Jurkat, Clone E6-1 (cell line): ENCODE measurements around the gene PRR36.
"Not testable (repeated sequence)": the region's sequence is repeated elsewhere in the genome, so short reads cannot be mapped to it uniquely, and the experiment has no call there.

Experiments used
- DNase-seq: peaks from one replicate; pipeline ENCODE4 v3.0.0-alpha.2; 2011; ENCODE audit warnings: low read depth, low spot score
- H3K4me3 ChIP-seq: 2 replicates; pipeline ENCODE4 v1.5.1; 2011; ENCODE audit warnings: mild to moderate bottlenecking, low read length, control low read depth, moderate library complexity

Gene PRR36

GRCh38 chr19:7863971-7864689 is 10.1 kb downstream of the PRR36 start:
- H3K4me3 ChIP-seq, result no peak overlapping the region
- DNase-seq, result no peak

- no peak overlapping the region for H3K4me3 ChIP-seq
- DNase-seq, result no peak
These were observed 10.8 kb downstream of the PRR36 start for GRCh38 chr19:7863157-7863970.

GRCh38 chr19:7862413-7862951 is 11.7 kb downstream of the PRR36 start:
- no peak overlapping the region for H3K4me3 ChIP-seq
- peak; percentile 57 for DNase-seq

DNA sequence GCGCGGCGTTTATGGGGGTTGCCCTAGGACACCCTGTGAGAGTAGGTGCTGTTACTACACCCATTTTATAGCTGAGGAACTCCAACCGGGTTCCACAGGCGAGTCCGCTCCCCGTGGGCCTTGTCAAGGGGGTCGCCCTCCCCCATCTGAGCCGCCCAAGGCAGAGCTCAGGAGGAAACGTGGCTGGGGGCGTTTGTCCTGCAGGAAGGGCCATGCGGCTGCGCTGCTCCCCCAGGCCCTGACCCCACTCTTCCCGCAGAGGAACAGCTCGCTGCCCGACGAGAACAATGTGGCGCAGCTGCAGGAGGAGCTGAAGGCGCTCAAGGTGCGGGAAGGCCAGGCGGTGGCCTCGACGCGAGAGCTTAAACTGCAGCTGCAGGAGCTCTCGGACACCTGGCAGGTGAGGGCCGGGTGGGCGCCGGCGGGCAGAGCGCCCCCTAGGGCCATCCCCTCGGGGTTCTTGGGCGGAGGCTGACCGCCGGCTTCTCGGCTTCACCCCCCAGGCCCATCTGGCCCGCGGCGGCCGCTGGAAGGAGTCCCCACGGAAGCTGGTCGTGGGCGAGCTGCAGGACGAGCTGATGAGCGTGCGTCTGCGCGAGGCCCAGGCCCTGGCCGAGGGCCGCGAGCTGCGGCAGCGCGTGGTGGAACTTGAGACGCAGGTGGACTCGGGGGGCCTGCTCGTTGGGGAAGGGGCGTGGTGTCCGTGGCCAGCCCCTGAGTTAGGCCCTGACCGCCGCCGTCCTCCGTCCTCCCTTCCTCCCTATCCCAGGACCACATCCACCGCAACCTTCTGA is 12.4 kb downstream of the PRR36 start:
- DNase-seq, result no peak
- H3K4me3 ChIP-seq, result no peak overlapping the region

DNA sequence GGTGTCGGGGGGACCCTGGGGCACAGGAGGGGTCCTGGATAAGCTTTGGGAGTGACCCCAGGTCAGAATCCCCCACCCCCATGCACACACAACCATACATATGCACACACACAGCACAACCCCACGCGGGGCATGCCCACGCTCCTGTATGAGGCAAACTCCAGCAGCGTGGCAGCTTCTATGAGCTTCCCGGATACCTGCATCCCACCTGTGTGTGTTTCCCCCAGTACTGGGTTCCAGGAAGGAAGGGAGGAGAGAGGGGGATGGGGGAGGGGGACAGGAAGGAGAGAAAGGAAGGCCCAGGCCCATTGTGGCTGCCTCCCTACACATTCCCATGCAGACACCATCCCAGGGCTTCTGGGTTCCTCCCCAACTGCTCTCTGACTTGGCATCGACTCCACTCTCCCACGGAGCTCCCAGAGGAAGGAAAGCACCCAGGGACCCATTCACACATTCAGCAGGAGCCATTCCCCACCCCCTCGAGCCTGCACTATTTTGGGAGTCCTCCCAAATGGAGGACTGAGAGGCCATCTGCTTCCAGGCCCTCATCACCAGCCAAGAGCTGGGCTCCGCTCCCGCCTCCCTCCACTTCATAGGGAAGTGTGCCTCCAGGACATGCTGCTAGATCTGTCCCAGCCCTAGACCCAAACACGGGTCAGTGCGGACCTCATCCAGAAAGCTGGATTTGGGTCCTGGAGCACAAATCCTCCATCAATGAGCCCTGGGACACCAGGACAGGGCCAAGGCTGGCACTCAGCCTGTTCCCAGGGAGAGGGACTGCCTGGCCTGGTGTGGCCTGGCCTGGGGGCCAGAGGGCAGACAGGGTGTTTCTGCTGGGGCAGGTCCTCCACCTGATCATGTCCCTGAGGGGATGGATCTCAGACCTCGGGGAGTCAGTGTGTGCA is 13.2 kb downstream of the PRR36 start:
- DNase-seq, result no peak
- no peak overlapping the region for H3K4me3 ChIP-seq

DNA sequence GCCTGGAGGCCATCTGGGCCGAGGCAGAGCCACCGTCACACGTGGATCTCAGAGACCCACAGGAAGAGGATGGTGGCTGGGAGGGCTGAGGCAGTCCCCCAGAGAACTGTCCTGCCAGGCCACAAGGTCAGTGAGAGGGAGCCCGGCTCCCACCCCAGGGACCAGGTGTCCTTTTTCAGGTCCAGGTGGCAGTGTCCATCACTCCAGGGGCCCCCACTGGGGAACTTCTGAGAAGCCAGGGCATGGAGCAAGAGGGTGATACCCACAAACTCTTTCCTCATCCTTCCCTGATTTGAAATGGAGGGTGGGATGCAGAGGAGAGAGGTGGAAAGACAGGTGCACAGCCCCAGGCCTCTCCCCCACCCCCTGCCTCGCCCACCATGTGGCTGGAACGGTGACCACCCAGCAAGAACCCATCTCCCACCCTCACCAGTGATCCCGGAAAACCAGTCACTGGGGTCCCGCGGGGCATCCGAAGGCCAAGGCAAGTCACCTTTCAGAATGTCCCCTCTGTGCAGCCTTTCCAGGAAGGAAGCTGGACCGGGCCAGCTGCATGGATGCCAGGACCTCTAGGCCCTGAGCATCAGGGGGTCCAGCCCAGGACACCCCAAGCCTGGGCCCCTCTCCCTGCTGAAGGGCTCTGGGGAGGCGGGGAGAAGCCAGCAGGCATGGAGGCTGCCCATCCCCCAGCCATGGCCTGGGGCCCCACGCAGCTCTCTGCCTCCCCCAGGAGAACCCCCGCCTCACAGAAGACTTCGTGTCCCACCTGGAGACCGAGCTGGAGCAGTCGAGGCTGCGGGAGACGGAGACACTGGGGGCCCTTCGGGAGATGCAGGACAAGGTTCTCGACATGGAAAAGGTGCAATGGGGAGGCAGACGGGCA is 14.1 kb downstream of the PRR36 start:
- no peak for DNase-seq
- H3K4me3 ChIP-seq, result no peak overlapping the region

DNA sequence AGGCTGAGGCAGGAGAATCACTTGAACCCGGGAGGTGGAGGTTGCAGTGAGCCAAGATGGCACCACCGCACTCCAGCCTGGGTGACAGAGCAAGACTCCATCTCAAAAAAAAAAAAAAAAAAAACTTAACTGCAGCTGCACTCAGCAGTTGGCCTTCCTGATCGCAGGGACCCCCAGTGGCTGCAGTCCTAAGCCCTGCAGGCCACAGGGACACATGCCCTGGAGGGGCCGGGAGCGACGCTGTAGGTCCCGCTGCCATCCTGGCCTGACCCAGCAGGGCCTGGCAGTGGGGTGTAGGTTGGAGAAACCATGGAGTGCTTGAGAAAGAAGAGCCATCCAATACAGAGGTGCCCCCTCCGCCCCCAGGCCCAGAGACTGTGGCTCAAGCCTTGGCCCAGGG is 15.1 kb downstream of the PRR36 start:
- not testable (repeated sequence) for DNase-seq, H3K4me3 ChIP-seq

GRCh38 chr19:7858109-7858770 is 15.9 kb downstream of the PRR36 start:
- no peak overlapping the region for H3K4me3 ChIP-seq
- no peak for DNase-seq

DNA sequence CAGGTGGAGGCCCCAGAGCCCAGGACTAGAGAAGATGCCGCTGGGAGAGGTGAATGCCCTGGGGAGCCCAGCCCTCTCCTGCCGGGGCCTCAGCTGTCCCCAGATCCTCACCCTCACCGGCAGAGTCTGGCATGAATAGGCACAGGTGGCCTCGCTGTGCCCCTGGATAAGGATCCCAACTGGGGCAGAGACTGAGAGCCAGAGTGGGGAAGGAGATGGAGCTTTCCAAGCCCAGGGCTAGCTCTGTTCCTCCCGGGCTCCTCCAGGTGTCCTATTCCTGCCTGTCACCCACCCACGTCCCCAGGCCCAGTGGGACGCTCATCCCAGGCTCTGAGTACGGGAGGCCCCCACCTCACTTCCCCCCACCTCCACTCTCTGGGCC is 16.5 kb downstream of the PRR36 start:
- no peak overlapping the region for H3K4me3 ChIP-seq
- no peak for DNase-seq

GRCh38 chr19:7856679-7857663 is 17.2 kb downstream of the PRR36 start:
- H3K4me3 ChIP-seq, result no peak overlapping the region
- DNase-seq, result no peak

GRCh38 chr19:7856109-7856591 is 18.0 kb downstream of the PRR36 start:
- DNase-seq, result no peak

DNA sequence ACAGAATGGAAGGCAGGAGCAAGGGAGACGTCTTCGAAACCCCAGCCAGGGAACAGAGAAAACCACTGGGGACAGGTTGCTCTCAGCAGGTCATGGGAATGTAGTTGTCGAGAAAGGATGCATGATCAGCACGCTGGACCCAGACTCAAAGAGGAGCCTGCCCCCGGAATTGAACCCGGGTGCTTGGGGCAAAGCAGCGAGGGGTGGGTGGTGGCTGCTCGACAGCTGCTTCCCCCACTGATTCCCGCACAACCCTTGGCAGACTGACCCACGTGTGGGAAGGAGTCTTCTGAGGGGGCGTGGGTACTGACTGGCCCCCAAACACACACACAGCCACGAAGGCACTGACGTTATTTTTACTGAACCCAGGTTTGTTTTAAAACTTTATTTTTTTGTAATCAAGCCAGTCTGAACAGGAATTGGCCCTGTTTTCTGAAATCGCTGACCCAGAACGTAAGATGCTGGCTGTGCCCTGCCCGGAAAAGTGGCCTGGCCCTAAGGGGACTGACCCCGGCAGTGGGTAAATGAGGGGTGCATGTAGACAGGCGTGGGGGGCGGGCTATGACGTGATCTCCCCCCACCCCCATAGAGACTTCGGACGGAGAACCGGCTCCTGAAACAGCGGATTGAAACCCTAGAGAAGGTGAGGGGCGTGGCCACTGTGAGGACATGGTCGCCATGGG is 18.6 kb downstream of the PRR36 start:
- no peak for DNase-seq
- H3K4me3 ChIP-seq, result no peak overlapping the region

More at GRCh38 chr19:7856109-7856591, 18.0 kb downstream of the PRR36 start:
- no peak overlapping the region for H3K4me3 ChIP-seq

- DNase-seq, result no peak
- no peak overlapping the region for H3K4me3 ChIP-seq
These were observed 20.4 kb downstream of the PRR36 start for GRCh38 chr19:7853770-7854128.

DNA sequence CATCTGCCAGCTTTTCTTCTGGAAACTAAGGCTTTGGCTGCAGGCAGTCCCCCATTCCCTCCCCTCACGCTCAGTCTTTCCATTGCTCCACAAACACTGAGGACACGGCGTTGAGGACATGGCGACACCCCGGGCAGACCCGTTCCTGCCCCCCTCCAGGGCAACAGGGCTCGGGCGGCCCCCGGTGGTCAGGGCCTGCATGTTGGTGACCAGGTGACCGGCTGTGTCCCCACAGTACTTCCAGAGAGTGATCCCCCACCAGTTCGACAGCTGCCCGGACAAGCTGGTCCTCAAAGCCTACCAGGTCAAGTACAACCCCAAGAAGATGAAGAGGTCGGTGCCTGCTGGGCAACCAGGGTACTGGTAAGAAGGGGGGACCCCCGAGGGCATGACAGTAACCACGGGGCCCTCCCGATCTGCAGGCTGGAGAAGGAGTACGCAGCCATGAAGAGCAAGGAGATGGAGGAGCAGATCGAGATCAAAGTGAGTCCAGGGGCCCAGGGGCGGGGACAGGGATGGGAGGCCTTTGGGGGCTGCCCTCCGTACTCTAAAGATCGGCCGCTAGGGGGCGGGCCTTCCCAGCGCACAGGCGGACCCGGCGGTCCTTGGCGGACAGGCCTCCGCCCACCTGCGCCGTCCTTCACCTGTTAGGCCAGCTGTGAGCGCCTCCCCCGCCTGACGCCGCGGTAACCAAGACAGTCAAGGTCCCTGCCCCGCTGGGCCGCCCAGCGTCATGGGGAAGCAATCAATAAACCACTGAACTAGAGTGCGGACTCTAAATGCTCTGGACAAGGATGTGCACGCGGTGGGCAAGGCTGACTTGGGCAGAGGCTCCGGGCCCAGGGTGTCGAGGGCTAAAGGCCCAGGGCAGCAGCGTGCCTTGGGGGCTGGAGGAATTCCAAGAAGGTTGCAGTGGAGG is 21.1 kb downstream of the PRR36 start:
- no peak overlapping the region for H3K4me3 ChIP-seq
- DNase-seq, result peak; percentile 32
